ENCODE data around the gene ZNF132. TPM values are rescaled to one million over a fixed set of nuclear protein-coding genes. Genes with fewer than 3 reads are reported as not detected.

ZNF132 gene
- polyA plus RNA-seq, 1 experiment: 2.7 TPM

GRCh38 chr19:58395979-58396627 is 43.9 kb downstream of the ZNF132 start:
- H3K4me3 ChIP-seq (ENCODE audit: low read depth, low read length): no peak overlapping the region
- POLR2A ChIA-PET: no interaction called here
- TF ChIP-seq CTCF (IDR thresholded peaks at IDR 0.05; ENCODE audit: insufficient read depth, low read depth, low read length): no peak
- CTCF ChIA-PET: no interaction called here
- H3K36me3 ChIP-seq (ENCODE audit: control insufficient read depth, insufficient read depth, low read length): peaks cover 17% of the 10 kb centered on the region
- DNase-seq (ENCODE audit: low read depth): no peak
- H3K27me3 ChIP-seq (ENCODE audit: control insufficient read depth, insufficient read depth, low read length): no peaks in the 10 kb centered on the region

- Histone ChIP-seq H3K27me3 (ENCODE audit: control insufficient read depth, insufficient read depth, low read length) (no peaks in the 10 kb centered on the region), H3K4me3 (ENCODE audit: low read depth, low read length) (no peak within 1 kb of the TSS), H3K36me3 (ENCODE audit: control insufficient read depth, insufficient read depth, low read length) (peaks cover 19% of the 10 kb centered on the region)
- no peak for DNase-seq (ENCODE audit: low read depth)
- no peak for TF ChIP-seq CTCF (IDR thresholded peaks at IDR 0.05; ENCODE audit: insufficient read depth, low read depth, low read length)
- CTCF ChIA-PET: no interaction called here
- POLR2A ChIA-PET: no interaction called here
Observed at GRCh38 chr19:58395220-58395978, 44.6 kb downstream of the ZNF132 start, which contains the start of gene RNF225. RNF225 (plus strand) TSS chr19:58395656; CDS start chr19:58396090, 434 bp downstream.

- no peak for TF ChIP-seq CTCF (IDR thresholded peaks at IDR 0.05; ENCODE audit: insufficient read depth, low read depth, low read length)
- ChIA-PET POLR2A (no interaction called here), CTCF (no interaction called here)
- H3K27me3 ChIP-seq (ENCODE audit: control insufficient read depth, insufficient read depth, low read length): no peaks in the 10 kb centered on the region
- no peak overlapping the region for H3K4me3 ChIP-seq (ENCODE audit: low read depth, low read length)
- H3K36me3 ChIP-seq (ENCODE audit: control insufficient read depth, insufficient read depth, low read length): peaks cover 19% of the 10 kb centered on the region
- DNase-seq (ENCODE audit: low read depth): no peak
Observed at GRCh38 chr19:58394821-58395219, 45.1 kb downstream of the ZNF132 start.

- no peaks in the 10 kb centered on the region for H3K27me3 ChIP-seq (ENCODE audit: control insufficient read depth, insufficient read depth, low read length)
- DNase-seq (ENCODE audit: low read depth): no peak
- H3K36me3 ChIP-seq (ENCODE audit: control insufficient read depth, insufficient read depth, low read length): peaks cover 21% of the 10 kb centered on the region
- H3K4me3 ChIP-seq (ENCODE audit: low read depth, low read length): no peak overlapping the region
- ChIA-PET CTCF (no interaction called here), POLR2A (no interaction called here)
- no peak for TF ChIP-seq CTCF (IDR thresholded peaks at IDR 0.05; ENCODE audit: insufficient read depth, low read depth, low read length)
Observed at GRCh38 chr19:58393725-58394033, 46.3 kb downstream of the ZNF132 start.

GRCh38 chr19:58392945-58393724 is 46.8 kb downstream of the ZNF132 start:
- POLR2A ChIA-PET: no interaction called here
- no peak for DNase-seq (ENCODE audit: low read depth)
- CTCF ChIA-PET: no interaction called here
- Histone ChIP-seq H3K4me3 (ENCODE audit: low read depth, low read length) (no peak overlapping the region), H3K36me3 (ENCODE audit: control insufficient read depth, insufficient read depth, low read length) (peaks cover 21% of the 10 kb centered on the region), H3K27me3 (ENCODE audit: control insufficient read depth, insufficient read depth, low read length) (no peaks in the 10 kb centered on the region)
- no peak for TF ChIP-seq CTCF (IDR thresholded peaks at IDR 0.05; ENCODE audit: insufficient read depth, low read depth, low read length)

Data from BJ (cell line).